GM12872 (cell line): ENCODE measurements around the gene LIMA1.
A peak's percentile ranks its signal among the peaks of the same experiment; 100 is the strongest.

Experiments used
- TF ChIP-seq, protein P1 (sequence below): IDR thresholded peaks from 3 replicates; pipeline ENCODE4 v1.5.1; 2011; ENCODE audit warnings: low read depth, mild to moderate bottlenecking, low read length, moderate library complexity; ENCODE audit not compliant: insufficient read depth

The LIMA1 gene

DNA sequence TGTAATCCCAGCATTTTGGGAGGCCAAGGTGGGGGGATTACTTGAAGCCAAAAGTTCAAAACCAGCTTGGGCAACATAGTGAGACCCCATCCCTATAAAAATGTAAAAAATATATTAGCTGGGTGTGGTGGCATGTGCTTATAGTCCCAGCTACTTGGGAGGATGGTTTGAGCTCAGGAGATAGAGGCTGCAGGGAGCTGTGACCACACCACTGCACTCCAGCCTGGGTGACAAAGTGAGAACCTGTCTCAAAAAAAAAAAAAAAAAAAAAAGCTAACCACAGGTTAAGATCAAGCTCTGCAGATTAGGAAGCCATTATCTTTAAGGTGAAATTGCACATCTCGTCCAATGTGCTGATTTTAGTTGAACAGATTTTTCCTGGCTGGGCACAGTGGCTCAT is 92.5 kb downstream of the LIMA1 start:
- TF ChIP-seq, protein P1, sequence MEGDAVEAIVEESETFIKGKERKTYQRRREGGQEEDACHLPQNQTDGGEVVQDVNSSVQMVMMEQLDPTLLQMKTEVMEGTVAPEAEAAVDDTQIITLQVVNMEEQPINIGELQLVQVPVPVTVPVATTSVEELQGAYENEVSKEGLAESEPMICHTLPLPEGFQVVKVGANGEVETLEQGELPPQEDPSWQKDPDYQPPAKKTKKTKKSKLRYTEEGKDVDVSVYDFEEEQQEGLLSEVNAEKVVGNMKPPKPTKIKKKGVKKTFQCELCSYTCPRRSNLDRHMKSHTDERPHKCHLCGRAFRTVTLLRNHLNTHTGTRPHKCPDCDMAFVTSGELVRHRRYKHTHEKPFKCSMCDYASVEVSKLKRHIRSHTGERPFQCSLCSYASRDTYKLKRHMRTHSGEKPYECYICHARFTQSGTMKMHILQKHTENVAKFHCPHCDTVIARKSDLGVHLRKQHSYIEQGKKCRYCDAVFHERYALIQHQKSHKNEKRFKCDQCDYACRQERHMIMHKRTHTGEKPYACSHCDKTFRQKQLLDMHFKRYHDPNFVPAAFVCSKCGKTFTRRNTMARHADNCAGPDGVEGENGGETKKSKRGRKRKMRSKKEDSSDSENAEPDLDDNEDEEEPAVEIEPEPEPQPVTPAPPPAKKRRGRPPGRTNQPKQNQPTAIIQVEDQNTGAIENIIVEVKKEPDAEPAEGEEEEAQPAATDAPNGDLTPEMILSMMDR, result no peak

DNA sequence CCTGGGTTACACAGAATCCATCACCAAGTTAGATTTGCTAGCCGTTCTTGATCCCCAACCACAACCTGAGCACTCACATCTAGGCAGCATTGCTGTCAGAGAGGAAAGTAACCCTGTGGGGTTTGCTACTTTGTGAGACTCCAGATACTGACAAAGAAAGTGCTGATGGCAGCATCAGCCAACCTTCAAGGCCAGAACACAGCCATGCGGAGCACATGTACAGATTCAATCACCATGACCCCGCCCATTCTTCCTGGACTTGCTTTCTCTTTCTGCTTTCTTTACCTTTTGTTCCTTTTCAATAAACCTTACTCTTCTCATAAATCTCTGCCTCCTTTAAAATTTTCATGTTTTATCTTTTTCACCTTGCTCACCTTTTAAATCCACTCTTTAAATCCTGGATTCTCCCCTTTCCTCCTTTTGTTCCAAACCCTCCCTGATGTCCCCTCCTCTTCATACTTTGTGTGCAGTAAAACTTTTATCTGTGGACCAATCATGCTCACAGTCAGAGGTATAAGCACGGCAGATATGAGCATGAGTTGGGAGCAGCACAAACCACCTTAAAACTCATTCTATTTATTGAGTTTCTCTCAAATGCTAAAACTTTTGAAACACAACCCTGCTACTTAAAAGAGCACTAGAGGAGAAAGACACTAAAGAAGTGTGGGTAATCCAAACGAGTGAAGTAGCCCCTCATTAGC is 94.3 kb downstream of the LIMA1 start:
- TF ChIP-seq, protein P1, result no peak

DNA sequence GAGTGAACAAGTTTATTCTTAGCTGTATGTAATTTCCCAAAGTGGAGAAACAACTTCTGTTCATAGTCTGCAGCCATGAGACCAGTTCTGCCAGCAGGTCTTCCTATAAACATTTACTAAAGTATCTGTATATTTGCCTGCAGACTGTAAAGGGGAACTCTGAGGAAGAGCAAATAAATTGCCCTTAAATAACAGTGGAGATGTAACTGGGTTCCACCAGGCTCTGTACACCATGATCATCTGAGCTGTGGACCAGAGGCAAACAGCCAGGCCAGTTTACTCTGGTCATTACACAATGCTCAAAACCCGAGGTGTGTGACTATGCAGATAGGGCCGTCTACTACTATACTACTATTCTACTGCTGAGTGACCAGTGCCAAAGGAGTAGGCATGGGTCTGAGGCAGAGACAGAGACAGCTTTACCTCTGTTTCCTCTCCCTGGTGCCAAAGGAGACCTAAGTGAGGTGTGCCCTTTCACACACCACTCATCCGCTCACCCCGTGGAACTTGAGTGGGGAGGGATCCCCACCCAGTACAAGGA is 95.0 kb downstream of the LIMA1 start:
- TF ChIP-seq, protein P1, result no peak

DNA sequence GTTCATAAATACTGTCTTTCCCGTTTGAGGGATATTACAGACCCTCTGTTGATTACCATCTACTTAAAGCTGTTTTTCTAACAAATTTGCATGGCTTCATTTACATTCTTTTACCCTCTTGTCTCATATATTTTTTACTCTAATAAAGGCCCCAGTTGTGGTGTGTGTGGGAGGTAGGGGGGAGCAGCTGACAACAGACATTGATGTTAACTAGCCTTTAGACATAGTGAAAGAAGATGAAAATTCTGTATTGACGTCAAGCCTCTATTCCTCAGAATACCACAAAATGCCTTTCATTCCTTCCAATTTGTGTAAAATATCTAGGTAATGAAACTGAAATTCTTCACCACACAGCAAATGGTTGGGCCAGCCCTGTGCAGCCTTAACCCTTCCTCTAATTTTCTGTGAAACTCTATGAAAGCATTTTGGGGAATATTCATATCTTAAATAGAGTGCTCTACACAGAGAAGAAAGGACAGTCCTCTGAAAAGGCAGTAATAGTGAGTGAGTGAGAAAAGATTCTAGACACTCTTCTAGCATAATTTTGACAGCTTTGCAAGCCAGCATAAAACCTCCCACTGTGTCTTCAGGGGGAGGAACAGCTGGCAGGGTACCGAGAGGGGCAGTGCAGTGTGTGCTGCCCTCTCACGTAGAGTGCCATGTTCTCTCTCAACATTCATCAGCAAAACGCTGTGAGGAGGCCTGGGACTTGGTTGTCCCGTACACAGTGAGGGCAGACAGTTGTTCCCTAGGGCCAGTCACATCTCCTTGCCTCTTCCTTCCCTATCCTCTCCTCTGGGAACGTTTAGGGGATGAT is 96.0 kb downstream of the LIMA1 start:
- TF ChIP-seq, protein P1, result 0 out of 3 replicates have a peak, but pooled peaks have one; percentile 7

DNA sequence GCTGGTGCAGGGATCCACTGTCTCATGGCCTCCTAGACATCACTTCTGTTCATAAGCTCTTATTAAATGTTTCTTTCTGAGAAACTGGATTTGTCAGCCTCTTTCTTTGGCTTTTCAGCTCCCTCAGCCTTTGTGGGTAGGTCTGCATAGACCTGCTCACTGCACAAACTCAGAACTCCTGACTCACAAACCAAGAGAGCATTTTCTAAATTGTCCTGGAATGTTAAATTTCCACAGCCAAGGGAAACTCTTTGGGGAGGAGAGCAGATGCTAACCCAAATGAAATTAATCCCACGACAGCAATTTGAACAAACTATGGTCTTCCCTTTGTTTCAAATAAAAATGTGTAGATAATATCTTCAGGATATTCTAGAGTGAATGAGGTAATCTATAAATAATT is 96.6 kb downstream of the LIMA1 start:
- TF ChIP-seq, protein P1, result no peak

DNA sequence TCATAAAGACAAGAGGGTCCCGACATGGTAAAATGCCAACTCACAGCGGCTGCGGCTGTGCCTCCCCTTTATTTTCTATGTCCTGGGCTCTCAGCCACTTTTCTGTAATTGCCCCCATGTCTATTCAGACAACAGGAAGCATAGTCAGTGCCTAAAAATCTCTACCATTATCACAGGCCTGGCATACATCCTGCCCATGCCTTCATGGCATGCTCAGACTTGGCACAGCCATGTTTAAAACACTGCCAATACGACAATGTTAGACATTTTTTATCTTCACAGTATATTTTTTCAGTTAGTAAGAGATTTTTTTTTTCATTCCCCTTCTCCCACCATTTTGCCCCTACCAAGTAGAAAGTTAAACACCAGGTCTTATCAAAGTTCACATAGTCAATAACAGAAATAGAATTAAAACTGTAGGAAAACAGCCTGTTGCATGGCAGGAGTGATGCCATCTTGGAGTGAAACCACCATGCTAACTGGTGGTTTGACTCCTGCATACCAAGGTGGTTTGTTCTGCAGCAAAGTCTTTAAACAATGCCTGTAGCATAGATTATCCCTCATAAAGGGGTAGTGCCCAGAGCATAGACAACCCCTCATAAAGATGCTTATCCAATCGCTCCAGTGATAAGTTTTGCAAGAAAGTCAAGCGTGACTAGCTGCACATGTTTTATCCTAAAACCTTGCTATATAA is 97.2 kb downstream of the LIMA1 start:
- TF ChIP-seq, protein P1, result no peak
